ENCODE results near the gene AZU1.
"Not testable (repeated sequence)": the region's sequence is repeated elsewhere in the genome, so short reads cannot be mapped to it uniquely, and the experiment has no call there.

Gene AZU1

DNA sequence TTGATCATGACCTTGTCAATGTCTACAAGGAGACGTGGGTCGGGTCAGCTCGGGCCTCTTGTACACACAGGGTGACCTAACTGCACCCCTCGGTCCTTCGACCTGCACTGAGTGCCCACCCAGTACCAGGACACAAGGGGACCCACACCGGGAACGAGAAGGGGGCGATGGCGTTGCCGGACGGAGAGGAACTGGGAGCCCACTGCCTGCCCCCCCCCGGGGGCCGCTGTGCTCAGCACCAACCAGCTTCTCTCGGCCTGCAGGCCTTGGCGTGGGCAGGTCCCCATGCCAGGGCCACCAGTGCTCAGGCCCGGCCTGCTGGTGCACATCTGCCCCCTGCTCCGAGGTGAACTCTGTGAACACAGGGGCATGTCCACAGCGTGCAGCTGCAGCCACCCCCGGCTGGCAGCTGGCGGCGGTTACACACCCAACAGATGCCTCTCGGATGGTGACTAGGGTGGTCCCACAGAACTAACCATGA is 46.0 kb downstream of the AZU1 start:
- DNase-seq (ENCODE audit: low read depth), result no peak

DNA sequence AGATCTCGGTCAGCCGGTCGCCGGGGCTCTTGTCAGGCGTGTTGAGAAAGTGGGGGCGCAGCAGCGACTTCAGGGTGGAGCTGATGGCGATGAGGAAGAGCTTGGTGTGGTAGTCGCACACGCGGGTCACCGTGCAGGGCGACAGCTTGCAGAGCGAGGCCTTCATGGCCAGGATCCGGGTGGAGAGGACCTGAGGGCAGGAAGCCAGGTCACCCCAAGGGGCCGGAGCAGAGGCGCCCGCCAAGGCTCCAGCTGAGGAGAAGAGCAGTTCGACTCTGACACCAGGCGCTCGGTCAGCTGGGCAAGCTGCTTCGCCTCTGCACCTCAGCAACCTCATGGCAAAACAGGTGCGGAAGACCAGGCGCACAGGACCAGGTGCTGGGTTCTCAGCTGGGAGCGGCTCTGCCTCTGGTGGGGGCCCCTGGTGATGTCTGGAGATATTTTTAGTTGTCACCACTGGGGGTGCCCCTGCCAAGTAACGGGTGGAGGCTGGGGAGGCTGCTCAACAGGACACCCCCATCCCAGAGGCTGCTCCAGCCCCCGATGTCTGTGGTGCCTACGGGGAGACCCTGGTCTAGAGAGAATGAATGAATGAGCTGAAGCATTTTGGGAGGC is 47.7 kb downstream of the AZU1 start:
- no peak for DNase-seq (ENCODE audit: low read depth)

- DNase-seq (ENCODE audit: low read depth), result no peak
Observed at GRCh38 chr19:876089-876488, 48.5 kb downstream of the AZU1 start.

- DNase-seq (ENCODE audit: low read depth), result no peak
Observed at GRCh38 chr19:876780-877314, 49.2 kb downstream of the AZU1 start.

DNA sequence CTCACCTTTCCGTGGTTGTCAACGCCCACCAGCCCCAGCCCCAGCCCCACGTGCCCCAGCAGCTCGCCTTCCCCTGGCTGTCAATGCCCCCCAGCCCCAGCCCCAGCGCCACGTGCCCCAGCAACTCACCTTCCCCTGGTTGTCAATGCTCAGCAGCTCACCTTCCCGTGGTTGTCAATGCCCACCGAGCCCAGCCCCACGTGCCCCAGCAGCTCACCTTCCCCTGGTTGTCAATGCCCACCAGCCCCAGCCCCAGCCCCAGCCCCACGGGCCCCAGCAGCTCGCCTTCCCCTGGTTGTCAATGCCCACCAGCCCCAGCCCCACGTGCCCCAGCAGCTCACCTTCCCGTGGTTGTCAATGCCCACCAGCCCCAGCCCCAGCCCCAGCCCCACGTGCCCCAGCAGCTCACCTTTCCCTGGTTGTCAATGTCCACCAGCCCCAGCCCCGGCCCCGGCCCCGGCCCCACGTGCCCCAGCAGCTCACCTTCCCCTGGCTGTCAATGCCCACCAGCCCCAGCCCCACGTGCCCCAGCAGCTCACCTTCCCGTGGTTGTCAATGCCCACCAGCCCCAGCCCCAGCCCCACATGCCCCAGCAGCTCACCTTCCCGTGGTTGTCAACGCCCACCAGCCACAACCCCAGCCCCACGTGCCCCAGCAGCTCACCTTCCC is 50.5 kb downstream of the AZU1 start:
- DNase-seq (ENCODE audit: low read depth), result not testable (repeated sequence)

DNA sequence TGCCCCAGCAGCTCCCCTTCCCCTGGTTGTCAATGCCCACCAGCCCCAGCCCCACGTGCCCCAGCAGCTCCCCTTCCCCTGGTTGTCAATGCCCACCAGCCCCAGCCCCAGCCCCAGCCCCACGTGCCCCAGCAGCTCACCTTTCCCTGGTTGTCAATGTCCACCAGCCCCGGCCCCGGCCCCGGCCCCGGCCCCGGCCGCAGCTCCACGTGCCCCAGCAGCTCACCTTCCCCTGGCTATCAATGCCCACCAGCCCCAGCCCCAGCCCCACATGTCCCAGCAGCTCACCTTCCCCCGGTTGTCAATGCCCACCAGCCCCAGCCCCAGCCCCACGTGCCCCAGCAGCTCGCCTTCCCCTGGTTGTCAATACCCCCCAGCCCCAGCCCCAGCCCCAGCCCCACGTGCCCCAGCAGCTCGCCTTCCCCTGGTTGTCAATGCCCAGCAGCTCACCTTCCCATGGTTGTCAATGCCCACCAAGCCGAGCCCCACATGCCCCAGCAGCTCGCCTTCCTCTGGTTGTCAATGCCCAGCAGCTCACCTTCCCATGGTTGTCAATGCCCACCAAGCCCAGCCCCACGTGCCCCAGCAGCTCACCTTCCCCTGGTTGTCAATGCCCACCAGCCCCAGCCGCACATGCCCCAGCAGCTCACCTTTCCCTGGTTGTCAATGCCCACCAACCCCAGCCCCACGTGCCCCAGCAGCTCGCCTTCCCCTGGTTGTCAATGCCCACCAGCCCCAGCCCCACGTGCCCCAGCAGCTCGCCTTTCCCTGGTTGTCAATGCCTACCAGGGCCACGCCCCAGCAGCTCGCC is 51.3 kb downstream of the AZU1 start:
- DNase-seq (ENCODE audit: low read depth), result not testable (repeated sequence)

- DNase-seq (ENCODE audit: low read depth), result no peak
Observed at GRCh38 chr19:879711-880438, 52.2 kb downstream of the AZU1 start.

All from stimulated activated CD8-positive, alpha-beta memory T cell treated with anti-CD3 and anti-CD28 coated beads, Interleukin-15, amount 100 ng/mL, for 1 hour (primary cell).